Body of pancreas (tissue), 4 donors: ENCODE results near the gene MT1G. TPM values are rescaled to one million over a fixed set of nuclear protein-coding genes. Genes with fewer than 3 reads are reported as not detected.

Experiments
- ATAC-seq: fragments of 150-250 bp; one replicate; pipeline ENCODE4 v1.9.1; 2016
- DNase-seq, 4 donors: peaks; one replicate each; pipeline ENCODE4 v3.0.0-alpha.2; 2019
- H3K27ac ChIP-seq, 4 donors: fragments of 200-600 bp; sonication (generic); 1 replicate in 3 of 4; 2 replicates in 1 of 4; pipeline versions ENCODE4 v1.5.1 to v1.6.1; 2016 to 2019; ENCODE audit warnings: mild to moderate bottlenecking in 1 of 4, mixed read lengths in 1 of 4, moderate library complexity in 1 of 4
- H3K27me3 ChIP-seq, 2 donors: fragments of 200-600 bp; sonication (generic); one replicate each; pipeline ENCODE4 v1.6.0; 2016; ENCODE audit warnings: mild to moderate bottlenecking in 1 of 2
- H3K36me3 ChIP-seq, 2 donors: fragments of 200-600 bp; sonication (generic); replicated peaks in 1 of 2; 2 replicates each; pipeline ENCODE4 v1.5.1; 2016; ENCODE audit warnings: low read depth in 2 of 2; ENCODE audit not compliant: insufficient read depth in 1 of 2
- H3K4me1 ChIP-seq: fragments of 200-600 bp; sonication (generic); one replicate; pipeline ENCODE4 v1.6.0; 2016
- H3K4me3 ChIP-seq, 2 donors: fragments of 200-600 bp; sonication (generic); 1 replicate in 1 of 2; 2 replicates in 1 of 2; pipeline ENCODE4 v1.5.1; 2016 to 2019
- H3K9me3 ChIP-seq, 3 donors: fragments of 200-600 bp; sonication (generic); 1 replicate in 2 of 3; 2 replicates in 1 of 3; pipeline ENCODE4 v1.5.1; 2016
- CTCF ChIP-seq, 7 experiments: fragments of 450-650 bp in 4 of 7; fragments of 200-600 bp in 3 of 7; sonication (generic) in 3 of 7; IDR thresholded peaks; one replicate each; pipeline ENCODE4 v1.5.1; 2016 to 2019; ENCODE audit warnings: antibody characterized with exemption in 7 of 7
- POLR2A ChIP-seq, 3 donors: fragments of 450-650 bp; IDR thresholded peaks; one replicate each; pipeline ENCODE4 v1.6.1; 2016; ENCODE audit warnings: antibody characterized with exemption in 3 of 3, mild to moderate bottlenecking in 2 of 3
- WGBS, 2 donors: methylation state at CpG; one replicate each; pipeline ENCODE4 v1.1.5; 2017; 5-methylcytosine and 5-hydroxymethylcytosine counted together
- intact Hi-C: fragments of 100-400 bp; cut with DNase I; formaldehyde crosslinking; loops from one replicate; pipeline ENCODE4 v1.15.1; 2023
- total RNA-seq, 2 donors: library from RNA; depleted of rRNA; stranded (reverse); fragments of >200 nt; gene quantifications; one replicate each; pipeline ENCODE4 v1.1.0, GENCODE V29; 2016

Gene MT1G
- total RNA-seq, 2 donors from 2014 or later = 95.2 to 413 TPM

- H3K27me3 ChIP-seq = no peaks in the 10 kb centered on the region
- no peak for TF ChIP-seq CTCF (IDR thresholded peaks at IDR 0.05)
- no peak for TF ChIP-seq POLR2A (IDR thresholded peaks at IDR 0.05)
- peak overlapping the region in 1 of 4 donors; percentile 89 for H3K27ac ChIP-seq
- 30 to 47% methylated on average over 7 of the region's 7 CpGs for WGBS, 2 donors
- no peak overlapping the region for H3K4me3 ChIP-seq
- H3K9me3 ChIP-seq = no peaks in the 10 kb centered on the region
- ATAC-seq (no peak), DNase-seq (no peak)
- H3K36me3 ChIP-seq = no peaks in the 10 kb centered on the region
- H3K4me1 ChIP-seq = peaks cover 26% of the 10 kb centered on the region
- intact Hi-C loops = no loop called here
These were observed 34.3 kb downstream of the MT1G start for GRCh38 chr16:56633535-56633934.

GRCh38 chr16:56632848-56633365 is 35.0 kb downstream of the MT1G start:
- WGBS, 2 donors = 38 to 40% methylated on average over 6 of the region's 6 CpGs
- Histone ChIP-seq H3K27me3 (no peaks in the 10 kb centered on the region), H3K4me3 (peak overlapping the region in 1 of 2 donors; percentile 23), H3K4me1 (peaks cover 21% of the 10 kb centered on the region), H3K27ac (peak overlapping the region; percentile 71 to 89 (median 82)), H3K9me3 (no peaks in the 10 kb centered on the region), H3K36me3 (no peaks in the 10 kb centered on the region)
- intact Hi-C loops = no loop called here
- DNase-seq (no peak), ATAC-seq (peak; percentile 12)
- TF ChIP-seq POLR2A (IDR thresholded peaks at IDR 0.05) (no peak), CTCF (IDR thresholded peaks at IDR 0.05) (no peak)

- TF ChIP-seq POLR2A (IDR thresholded peaks at IDR 0.05) (peak; percentile 54 to 78 (median 74)), CTCF (IDR thresholded peaks at IDR 0.05) (peak in 1 of 7 experiments; percentile 4)
- Histone ChIP-seq H3K4me1 (peaks cover 25% of the 10 kb centered on the region), H3K4me3 (peak within 1 kb of the TSS; percentile 23 to 54), H3K27me3 (no peaks in the 10 kb centered on the region), H3K9me3 (no peaks in the 10 kb centered on the region), H3K27ac (peak within 1 kb of the TSS; percentile 71 to 89 (median 82)), H3K36me3 (no peaks in the 10 kb centered on the region)
- ATAC-seq (peak; percentile 82), DNase-seq (peak; percentile 64 to 81 (median 74))
- intact Hi-C loops = no loop called here
- WGBS, 2 donors = 0 to 1% methylated on average over 28 to 54 of the region's 61 CpGs
These were observed 35.6 kb downstream of the MT1G start, which contains the start of gene MT1M for GRCh38 chr16:56632156-56632847. TSS of gene MT1M (plus strand) at chr16:56632659. CDS start at chr16:56632732, 73 bp downstream.

GRCh38 chr16:56631832-56632155 is 36.1 kb downstream of the MT1G start:
- no peak for TF ChIP-seq CTCF (IDR thresholded peaks at IDR 0.05)
- no peak for TF ChIP-seq POLR2A (IDR thresholded peaks at IDR 0.05)
- Histone ChIP-seq H3K27ac (peak overlapping the region; percentile 71 to 89 (median 82)), H3K4me1 (peaks cover 30% of the 10 kb centered on the region), H3K27me3 (no peaks in the 10 kb centered on the region), H3K9me3 (no peaks in the 10 kb centered on the region), H3K36me3 (no peaks in the 10 kb centered on the region), H3K4me3 (peak overlapping the region; percentile 23 to 54)
- 21 to 22% methylated on average over 14 of the region's 14 CpGs for WGBS, 2 donors
- DNase-seq (no peak), ATAC-seq (no peak)
- intact Hi-C loops = no loop called here
